Ovary (tissue), 3 donors: ENCODE measurements around the gene ZDHHC1.

Source experiments
- CTCF ChIP-seq, 3 donors: fragments of 450-650 bp in 2 of 3; fragments of 200-600 bp in 1 of 3; IDR thresholded peaks; one replicate each; pipeline versions ENCODE4 v1.5.1 to v1.8.0; 2016 to 2022; ENCODE audit warnings: antibody characterized with exemption in 3 of 3, mild to moderate bottlenecking in 1 of 3
- POLR2A ChIP-seq: fragments of 450-650 bp; IDR thresholded peaks from one replicate; pipeline ENCODE4 v1.6.1; 2017; ENCODE audit warnings: antibody characterized with exemption, mild to moderate bottlenecking, moderate library complexity
- donor health status: DM: no; HTN: no; CAD: no.

GRCh38 chr16:67441907-67442306, 25.6 kb upstream of the ZDHHC1 start:
- TF ChIP-seq CTCF (IDR thresholded peaks at IDR 0.05) (no peak), POLR2A (no peak)
